NCI-H2171 (cell line): ENCODE measurements around the gene NMUR1.

ENCODE experiments used
- DNase-seq: peaks from one replicate; lab custom pipeline; 2025; lab: John Stamatoyannopoulos, UW

The NMUR1 gene

GRCh38 chr2:231526341-231527090 lies 3.7 kb downstream of the NMUR1 start:
- no peak for DNase-seq

DNA sequence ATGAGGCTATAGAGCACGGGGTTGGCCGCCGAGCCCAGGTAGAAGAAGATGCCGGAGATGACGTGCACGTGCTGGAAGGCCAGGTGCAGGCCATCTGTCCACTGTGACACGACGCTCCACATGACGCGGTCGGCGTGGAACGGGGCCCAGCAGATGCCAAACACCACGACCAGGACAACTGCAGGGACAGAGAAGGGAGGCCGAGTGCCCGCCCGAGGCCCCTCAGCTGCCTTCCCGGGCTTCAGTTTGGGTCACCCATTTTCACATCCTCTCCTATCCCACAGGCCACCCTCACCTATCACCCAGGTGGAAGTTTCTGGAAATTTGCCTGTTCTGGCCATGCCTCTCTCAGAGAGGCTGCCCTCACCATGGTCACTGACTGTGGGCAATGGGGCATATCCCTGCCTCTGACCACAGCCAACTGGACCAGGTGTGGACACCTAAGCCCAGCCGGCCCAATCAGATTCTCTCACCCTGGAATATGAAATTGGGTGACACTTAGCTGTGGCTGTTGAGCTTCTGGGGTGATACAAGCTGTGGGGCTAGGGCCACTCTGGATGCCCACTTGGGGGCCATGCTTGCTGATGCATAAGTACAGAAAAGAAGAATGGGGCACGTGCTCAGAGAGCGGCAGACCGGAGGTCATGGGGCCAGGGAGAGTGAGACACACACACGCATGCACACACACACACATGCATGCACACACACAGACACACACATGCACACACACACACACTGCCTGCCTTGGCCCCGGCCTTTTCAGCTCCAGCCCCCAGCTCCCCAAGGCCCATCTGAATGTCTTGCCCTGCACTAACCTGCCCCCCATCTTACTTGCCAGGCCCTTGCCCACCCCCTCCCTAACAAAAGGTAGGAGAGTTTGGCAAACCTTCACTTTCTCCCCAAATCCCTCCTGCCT lies 4.7 kb downstream of the NMUR1 start:
- DNase-seq = no peak

GRCh38 chr2:231524477-231525247 lies 5.6 kb downstream of the NMUR1 start:
- no peak for DNase-seq

- DNase-seq = no peak
These were observed 6.6 kb downstream of the NMUR1 start for GRCh38 chr2:231523451-231524285.

DNA sequence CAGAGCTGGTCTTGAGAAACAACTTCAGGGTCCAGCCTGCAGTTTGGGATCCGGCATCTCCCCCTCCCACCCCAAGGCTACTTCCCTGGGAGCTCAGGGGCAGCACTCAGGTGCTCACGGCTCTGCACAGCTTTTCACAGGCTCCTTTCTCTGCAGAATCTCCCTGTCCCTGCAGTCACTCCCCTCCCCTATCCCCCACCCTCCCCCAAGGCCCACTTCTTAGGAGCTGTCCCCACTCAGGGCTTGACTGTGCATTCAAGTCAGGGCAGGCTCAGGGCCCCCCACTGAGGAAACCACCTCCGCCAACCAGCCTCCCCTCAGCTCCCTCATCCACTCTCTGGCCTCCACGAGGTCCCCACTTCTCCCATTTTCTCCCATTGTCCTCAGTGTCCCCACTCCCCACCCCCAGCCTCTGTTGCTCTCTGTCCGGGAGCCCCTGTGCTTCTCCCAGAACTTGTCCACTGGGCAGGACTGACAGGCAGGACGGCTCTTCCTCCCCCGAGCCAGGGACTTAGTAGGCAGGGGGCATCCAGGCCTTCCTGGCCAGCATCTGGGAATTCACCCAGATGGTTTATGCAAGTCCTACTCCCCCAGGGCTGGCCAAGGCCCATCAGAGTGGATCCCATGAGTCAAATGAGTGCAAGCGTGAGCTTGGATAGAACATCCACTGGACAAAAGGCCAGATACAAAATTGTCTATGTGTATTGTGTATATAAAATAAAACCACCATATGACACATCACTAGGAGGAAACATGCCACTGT lies 7.6 kb downstream of the NMUR1 start:
- no peak for DNase-seq

DNA sequence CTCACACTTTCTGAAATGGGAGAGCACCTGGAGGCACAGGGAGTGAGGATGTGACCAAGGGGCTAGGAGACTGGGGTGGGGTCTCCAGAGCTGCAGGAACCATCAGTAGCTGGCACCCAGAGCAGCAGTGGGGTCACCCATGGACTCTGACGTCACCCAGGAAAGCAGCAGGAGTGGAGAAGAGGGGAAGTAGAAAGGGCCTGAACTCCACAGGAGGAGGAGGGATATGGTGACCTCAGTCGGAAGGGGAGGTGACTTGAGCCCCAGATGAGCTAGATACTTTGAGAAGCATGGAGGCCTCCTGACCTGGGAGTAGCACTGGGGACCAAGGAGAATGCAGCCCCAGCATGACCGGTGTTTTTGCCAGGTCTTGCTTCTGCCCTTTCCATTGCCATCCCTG lies 8.8 kb downstream of the NMUR1 start:
- no peak for DNase-seq

- DNase-seq = no peak
These were observed 10.2 kb downstream of the NMUR1 start for GRCh38 chr2:231519975-231520555.

GRCh38 chr2:231518771-231519170 lies 11.5 kb downstream of the NMUR1 start:
- no peak for DNase-seq

GRCh38 chr2:231515603-231516002 lies 14.6 kb downstream of the NMUR1 start:
- DNase-seq = no peak

GRCh38 chr2:231514951-231515297 lies 15.3 kb downstream of the NMUR1 start:
- no peak for DNase-seq

DNA sequence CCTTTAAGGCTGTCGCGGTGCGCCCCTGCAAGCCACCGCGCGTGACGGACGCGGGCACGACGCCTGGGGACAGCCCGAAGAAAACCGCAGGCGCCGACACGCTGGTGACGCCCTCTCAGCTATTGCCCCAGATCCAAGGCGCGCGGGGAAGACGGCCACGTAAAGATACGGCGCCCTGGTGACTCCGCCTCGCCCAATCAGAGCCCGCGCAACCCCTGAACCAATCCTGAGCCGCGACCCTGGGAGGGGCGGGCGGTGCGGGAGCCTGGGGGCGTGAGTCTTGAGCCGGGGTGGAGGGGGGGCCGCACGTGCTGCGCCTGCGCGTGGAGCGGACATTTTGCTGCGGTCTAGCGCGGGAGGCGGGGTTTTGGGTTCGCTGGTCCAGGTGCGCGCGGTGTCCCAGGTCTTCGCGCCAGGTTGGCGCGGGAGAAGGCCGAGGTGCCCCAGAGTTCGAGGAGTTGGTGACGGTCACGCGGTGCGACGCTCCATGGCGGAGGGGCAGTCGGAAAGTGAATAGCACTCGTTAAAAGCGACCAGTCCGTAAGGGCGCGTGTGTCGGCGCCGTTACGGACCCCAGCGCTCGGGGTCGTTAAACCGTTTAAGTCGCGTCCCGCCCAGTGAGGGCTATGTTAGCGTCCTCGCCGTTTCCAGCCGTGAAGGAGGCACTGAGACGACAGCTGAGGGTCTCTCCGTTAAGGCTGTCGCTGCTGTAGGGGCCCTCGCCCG lies 15.9 kb downstream of the NMUR1 start:
- peak; percentile 87 for DNase-seq

DNA sequence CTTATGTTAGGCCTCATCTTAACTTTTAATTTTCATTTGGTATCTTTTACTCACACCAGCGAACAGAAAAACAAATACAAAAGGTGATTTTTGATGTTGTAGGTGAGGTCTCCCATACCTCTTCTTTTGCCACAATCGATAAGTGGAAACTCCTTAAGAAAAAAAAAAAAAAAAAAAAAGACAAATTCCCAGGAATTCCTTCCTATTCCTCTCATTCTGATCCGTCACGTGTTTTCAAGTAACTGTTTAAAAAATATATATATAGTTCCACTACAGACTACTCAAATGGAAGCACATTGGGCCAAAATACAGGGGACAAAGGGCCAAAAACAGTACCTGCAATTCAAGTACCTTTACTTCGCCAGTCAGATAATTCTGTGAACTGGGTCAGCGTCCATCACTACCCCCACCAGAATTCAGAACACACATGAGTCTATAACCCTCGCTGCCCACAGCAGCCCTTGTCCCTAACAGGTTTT lies 16.5 kb downstream of the NMUR1 start:
- no peak for DNase-seq

DNA sequence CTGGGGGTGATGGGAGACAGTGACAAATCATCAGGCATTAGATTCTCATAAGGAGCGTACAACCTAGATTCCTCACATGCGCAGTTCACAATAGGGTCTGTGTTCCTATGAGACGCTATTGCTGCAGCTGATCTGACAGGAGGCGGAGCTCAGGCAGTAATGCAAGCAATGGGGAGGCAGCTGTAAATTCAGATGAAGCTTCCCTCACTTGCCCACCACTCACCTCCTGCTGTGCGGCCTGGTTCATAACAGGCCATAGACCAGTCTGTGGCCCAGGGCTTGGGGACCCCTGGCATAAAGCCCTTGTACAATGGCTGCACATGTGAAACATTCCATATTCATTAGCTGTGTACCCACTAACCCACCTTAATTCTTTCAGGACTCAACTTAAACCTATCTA lies 18.0 kb downstream of the NMUR1 start:
- DNase-seq = no peak

DNA sequence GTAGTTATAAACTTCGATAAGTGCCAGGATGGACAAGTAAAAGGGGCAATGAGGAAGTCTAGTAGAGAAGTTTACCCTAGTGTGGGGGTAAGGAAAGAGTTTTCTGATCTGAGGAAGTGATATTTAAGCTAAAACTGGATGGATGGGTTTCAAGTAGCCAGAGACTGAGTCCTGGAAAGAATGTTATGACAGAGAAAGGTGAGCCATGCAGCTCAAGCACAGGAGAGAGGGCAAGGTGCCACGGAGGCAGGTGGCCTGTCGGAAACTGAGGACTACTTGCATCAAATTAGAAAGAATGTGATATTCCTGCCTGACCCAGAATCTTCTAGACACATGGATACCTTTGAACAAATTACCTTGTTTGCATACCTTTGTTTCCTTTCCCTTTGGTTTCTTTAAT lies 26.5 kb downstream of the NMUR1 start:
- DNase-seq = no peak

GRCh38 chr2:231502596-231502995 lies 27.6 kb downstream of the NMUR1 start:
- no peak for DNase-seq

DNA sequence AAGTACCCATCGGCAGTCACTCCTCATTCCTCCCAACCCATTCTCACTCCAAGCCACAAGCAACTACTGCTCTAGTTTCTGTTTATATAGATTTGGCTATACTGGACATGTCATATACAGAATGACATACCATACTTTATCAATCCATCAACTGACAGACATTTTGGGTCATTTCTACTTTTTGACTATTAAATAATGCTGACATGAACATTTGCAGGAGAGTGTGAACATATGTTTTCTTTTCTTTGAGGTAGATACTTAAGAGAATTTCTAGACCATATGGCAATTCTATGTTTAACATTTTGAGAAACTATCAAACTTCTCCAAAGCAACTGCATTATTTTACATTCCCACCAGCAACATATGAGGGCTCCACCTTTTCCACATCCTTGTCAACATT lies 32.6 kb downstream of the NMUR1 start:
- no peak for DNase-seq

DNA sequence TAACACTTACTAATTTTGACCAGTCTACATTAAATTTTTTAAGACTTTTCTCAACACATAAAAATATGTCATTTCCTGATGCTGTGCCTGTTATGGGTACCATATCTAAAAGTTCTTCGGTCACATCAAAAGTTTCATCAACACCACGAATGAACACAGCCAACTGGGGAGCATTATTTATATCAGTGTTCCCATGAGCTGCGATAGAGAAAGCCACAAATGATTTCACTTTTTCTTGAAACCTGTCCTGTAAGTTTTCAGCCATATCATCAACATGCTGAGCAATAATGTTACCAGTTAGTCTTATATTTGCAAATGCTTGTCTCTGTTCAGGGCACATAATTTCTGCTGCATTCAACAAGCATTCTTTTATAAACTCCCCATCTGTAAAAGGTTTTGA lies 35.6 kb downstream of the NMUR1 start:
- no peak for DNase-seq

DNA sequence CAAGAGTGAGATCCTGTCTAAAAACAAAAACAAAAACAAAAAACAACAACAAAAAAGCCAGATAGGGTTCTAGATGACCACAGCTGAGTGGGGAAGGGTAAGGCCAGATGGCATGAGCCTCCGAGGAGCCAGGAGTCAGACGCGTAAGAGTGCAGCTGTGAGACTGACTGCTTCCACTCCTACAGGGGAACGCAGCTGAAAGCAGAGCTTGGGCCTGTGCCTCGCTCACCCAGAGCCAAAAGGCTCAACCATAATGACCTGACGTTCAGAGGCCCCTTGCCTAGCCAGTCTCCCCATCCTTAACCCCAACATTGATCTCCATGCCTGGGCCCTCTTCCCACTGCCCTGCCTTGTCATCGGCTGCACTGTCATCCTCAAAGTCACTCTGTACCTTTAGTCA lies 39.4 kb downstream of the NMUR1 start:
- DNase-seq = no peak

DNA sequence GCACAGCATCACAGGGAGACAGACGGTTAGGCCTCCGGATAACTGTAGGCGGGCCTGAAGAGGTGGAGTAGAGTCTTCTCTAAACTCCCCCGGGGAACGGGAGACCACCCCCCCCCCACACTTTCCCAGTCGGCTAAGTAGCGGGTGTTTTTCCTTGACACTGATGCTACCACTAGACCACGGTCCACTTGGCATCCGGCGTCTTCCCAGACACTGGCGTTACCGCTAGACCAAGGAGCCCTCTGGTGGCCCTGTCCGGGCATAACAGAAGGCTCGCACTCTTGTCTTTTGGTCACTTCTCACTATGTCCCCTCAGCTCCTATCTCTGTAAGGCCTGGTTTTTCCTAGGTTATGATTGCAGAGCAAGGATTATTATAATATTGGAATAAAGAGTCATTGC lies 40.3 kb downstream of the NMUR1 start:
- no peak for DNase-seq

- DNase-seq = no peak
These were observed 41.9 kb downstream of the NMUR1 start for GRCh38 chr2:231488331-231488730.
